ENCODE data around the gene FBP1.
"Not testable (repeated sequence)": the region's sequence is repeated elsewhere in the genome, so short reads cannot be mapped to it uniquely, and the experiment has no call there.

The FBP1 gene

GRCh38 chr9:94568250-94568889, 70.9 kb downstream of the FBP1 start:
- DNase-seq = no peak

DNA sequence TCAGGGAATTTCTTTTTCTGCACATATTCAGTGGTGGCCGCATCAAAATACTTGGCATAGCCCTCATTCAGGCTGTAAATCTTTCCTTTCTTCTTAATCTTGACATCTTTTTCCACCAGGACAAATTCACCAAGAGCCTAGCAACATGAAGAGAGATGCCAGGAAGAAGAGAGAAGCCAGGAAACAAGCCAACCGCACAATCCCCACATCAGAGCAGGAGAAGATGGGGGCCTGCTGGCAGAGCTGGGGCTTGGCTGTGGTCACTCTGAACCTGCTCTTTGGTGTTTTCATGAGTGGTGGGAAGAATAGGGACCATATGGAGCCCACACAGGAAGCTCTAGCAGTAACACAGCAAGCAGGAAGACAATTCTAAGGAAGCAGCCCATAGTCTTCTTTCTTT, 72.0 kb downstream of the FBP1 start:
- DNase-seq = no peak

- no peak for DNase-seq
These were observed 72.8 kb downstream of the FBP1 start for GRCh38 chr9:94566550-94566949.

DNA sequence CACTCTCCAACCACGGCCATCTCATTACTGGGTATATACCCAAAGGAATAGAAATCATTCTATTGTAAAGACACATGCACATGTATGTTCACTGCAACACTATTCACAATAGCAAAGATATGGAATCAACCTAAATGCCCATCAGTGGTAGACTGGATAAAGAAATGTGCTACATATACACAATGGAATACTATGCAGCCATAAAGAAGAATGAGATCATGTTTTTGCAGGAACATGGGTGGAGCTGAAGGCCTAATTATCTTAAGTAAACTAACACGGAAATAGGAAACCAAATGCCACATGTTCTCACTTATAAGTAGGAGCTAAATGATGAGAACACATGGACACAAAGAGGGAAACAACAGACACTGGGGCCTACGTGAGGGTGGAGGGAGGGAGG, 75.0 kb downstream of the FBP1 start:
- DNase-seq = not testable (repeated sequence)

DNA sequence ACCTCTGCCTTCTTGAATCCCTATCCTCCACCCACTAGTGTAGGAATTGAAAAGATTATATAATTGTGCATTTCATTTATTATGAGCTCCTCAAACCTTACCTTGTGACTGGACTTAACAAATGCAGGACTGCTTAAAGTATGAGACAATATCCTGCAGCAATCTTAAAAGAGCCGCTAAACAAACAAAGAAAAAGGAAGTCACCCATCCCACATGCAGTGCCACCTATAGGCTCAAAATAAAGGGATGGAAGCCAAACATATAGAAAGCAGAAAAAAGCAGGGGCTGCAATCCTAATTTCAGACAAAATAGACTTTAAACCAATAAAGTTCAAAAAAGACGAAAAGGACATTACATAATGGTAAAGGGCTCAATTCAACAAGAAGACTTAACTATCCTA, 75.8 kb downstream of the FBP1 start:
- DNase-seq = no peak

DNA sequence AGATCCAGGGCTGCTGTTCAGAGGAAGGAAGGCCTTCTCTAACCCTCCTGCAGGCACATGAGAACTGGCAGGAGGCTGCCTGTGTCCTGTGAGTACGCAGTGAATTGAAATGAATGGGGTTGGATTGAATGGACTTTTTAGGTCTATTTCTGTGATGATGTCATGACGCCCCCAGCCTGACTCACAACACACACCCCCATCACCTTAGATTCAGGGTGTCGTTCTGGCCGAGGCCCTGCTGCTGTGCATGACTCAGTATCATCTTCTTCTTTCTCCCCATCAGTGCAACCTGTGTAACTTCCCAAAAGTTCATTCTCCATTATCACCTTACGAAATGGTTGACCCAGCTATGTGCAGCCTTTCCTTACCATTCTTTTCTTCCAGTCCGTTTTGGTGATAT, 79.1 kb downstream of the FBP1 start:
- DNase-seq = no peak

- DNase-seq = no peak
These were observed 81.9 kb downstream of the FBP1 start for GRCh38 chr9:94557376-94557775.

DNA sequence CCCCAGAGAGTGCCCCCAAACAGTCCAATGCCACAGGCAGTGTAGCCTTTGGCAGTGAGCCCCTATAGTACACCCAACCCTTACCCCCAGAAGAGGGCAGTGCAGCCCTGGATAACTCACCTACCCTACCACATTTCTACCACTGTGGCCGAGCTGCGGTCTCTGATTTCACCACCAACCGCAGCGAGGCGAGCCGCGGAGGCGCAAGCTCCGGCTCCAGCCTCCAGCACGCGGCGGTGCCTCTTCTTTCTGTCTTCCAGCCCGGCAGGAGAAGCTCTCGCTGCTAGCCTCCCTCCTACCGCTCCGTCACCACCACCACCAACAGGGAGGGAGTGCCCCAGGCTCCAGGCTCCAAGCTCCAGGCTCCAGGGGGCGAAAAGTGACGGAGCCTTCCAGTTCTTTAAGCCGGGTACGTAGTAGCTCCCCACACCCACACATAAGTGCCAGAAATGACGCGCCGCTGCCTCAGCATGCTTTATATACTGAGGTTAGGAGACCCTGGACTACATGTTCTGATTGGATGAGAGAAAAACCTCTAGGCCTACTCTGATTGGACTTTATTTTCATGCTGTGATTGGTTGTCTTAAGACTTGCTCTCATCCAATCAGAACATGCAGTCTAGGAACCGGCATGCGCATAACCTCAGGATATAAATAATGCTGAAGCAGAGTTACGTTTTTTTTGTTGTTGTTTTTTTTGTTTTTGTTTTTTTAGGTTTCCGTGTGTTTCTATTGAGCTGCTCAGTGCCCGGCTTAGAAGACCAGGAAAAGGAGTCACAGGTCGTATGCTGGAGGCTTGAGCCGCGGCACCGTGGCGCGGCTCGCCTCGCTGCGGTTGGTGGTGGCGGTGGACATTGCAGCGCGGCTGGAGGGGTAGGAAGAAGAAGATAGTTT, 84.6 kb downstream of the FBP1 start, which contains the start of gene PCAT7:
PCAT7 (plus strand) TSS at position 645 of the 893 bp plus-strand sequence.
- DNase-seq = no peak

DNA sequence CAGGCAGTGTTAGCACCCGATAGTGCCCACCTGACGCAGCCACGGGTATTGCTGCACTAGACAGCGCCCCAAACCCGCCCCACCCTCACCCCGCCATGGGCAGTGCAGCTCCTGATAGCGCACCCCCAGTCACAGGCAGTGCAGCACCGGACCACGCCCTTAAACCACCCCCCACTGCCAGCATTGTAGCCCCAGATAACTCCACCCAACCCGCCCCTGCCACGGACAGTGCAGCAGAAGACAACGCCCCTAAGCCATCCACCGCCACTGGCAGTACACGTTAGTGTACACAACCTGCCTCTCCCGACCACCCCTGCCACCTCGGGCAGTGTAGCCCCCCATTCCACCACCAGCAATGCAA, 85.3 kb downstream of the FBP1 start:
- DNase-seq = no peak

Data from effector CD8-positive, alpha-beta T cell (primary cell).